Ascending aorta (tissue), 2 donors: ENCODE data around the gene ETFBKMT. TPM values are rescaled to one million over a fixed set of nuclear protein-coding genes. Genes with fewer than 3 reads are reported as not detected.
A peak's percentile ranks its signal among the peaks of the same experiment; 100 is the strongest.
"Not testable (repeated sequence)": the region's sequence is repeated elsewhere in the genome, so short reads cannot be mapped to it uniquely, and the experiment has no call there.

Source experiments
- DNase-seq, 2 donors: peaks; one replicate each; pipeline ENCODE4 v3.0.0-alpha.2; 2019; ENCODE audit warnings: low spot score in 2 of 2
- H3K27ac ChIP-seq, 2 donors: fragments of 200-600 bp; sonication (generic); one replicate each; pipeline ENCODE4 v1.5.1; 2016 to 2017; ENCODE audit warnings: mild to moderate bottlenecking in 1 of 2
- H3K27me3 ChIP-seq: fragments of 200-600 bp; sonication (generic); one replicate; pipeline ENCODE4 v1.5.1; 2017
- H3K36me3 ChIP-seq, 2 donors: fragments of 200-600 bp; sonication (generic); one replicate each; pipeline ENCODE4 v1.5.1; 2016
- H3K4me1 ChIP-seq, 2 donors: fragments of 200-600 bp; sonication (generic); one replicate each; pipeline ENCODE4 v1.5.1; 2016 to 2017; ENCODE audit warnings: mild to moderate bottlenecking in 1 of 2
- H3K4me3 ChIP-seq, 2 donors: fragments of 200-600 bp; sonication (generic); one replicate each; pipeline ENCODE4 v1.5.1; 2016 to 2017; ENCODE audit warnings: mild to moderate bottlenecking in 1 of 2
- H3K9me3 ChIP-seq, 2 donors: fragments of 200-600 bp; sonication (generic); one replicate each; pipeline ENCODE4 v1.5.1; 2016
- CTCF ChIP-seq, 3 experiments: fragments of 200-600 bp in 2 of 3; fragments of 450-650 bp in 1 of 3; sonication (generic) in 2 of 3; IDR thresholded peaks; one replicate each; pipeline ENCODE4 v1.5.1; 2016 to 2019; ENCODE audit warnings: antibody characterized with exemption in 3 of 3, mild to moderate bottlenecking in 1 of 3, moderate library complexity in 1 of 3
- intact Hi-C: fragments of 100-400 bp; cut with DNase I; formaldehyde crosslinking; loops from one replicate; pipeline ENCODE4 v1.15.1; 2023
- total RNA-seq: library from RNA; depleted of rRNA; stranded (reverse); fragments of >200 nt; gene quantifications from one replicate; pipeline ENCODE4 v1.1.0, GENCODE V29; 2016

The ETFBKMT gene
- total RNA-seq, 1 donor from 2014 or later = 0.64 TPM

- intact Hi-C loops = loop anchor here (10.0 kb wide), 1 partner anchor 372 kb away; no protein-coding TSS in a partner anchor
- Histone ChIP-seq H3K4me1 (no peaks in the 10 kb centered on the region), H3K9me3 (peaks cover 12 to 26% of the 10 kb centered on the region in 2 donors), H3K4me3 (no peak overlapping the region), H3K36me3 (peaks cover 5 to 40% of the 10 kb centered on the region in 2 donors), H3K27me3 (no peaks in the 10 kb centered on the region), H3K27ac (no peak overlapping the region)
- DNase-seq = no peak
- TF ChIP-seq CTCF (IDR thresholded peaks at IDR 0.05) = peak; percentile 42 to 55 (median 50)
Observed at GRCh38 chr12:31682136-31682962, 22.9 kb downstream of the ETFBKMT start.

GRCh38 chr12:31685801-31686200 is 26.3 kb downstream of the ETFBKMT start:
- no peaks in the 10 kb centered on the region for H3K4me1 ChIP-seq
- peaks cover 5 to 67% of the 10 kb centered on the region in 2 donors for H3K36me3 ChIP-seq
- intact Hi-C loops = loop anchor here (10.0 kb wide), 1 partner anchor 369 kb away; no protein-coding TSS in a partner anchor
- no peaks in the 10 kb centered on the region for H3K27me3 ChIP-seq
- H3K4me3 ChIP-seq = no peak overlapping the region
- H3K9me3 ChIP-seq = peaks cover 12 to 26% of the 10 kb centered on the region in 2 donors
- no peak for TF ChIP-seq CTCF (IDR thresholded peaks at IDR 0.05)
- DNase-seq = no peak
- no peak overlapping the region for H3K27ac ChIP-seq

GRCh38 chr12:31687101-31687527 is 27.6 kb downstream of the ETFBKMT start:
- Histone ChIP-seq H3K27ac (no peak overlapping the region), H3K9me3 (peaks cover 12 to 26% of the 10 kb centered on the region in 2 donors), H3K27me3 (no peaks in the 10 kb centered on the region), H3K4me3 (no peak overlapping the region), H3K36me3 (peaks cover 8 to 74% of the 10 kb centered on the region in 2 donors), H3K4me1 (no peaks in the 10 kb centered on the region)
- TF ChIP-seq CTCF (IDR thresholded peaks at IDR 0.05) = no peak
- no peak for DNase-seq
- intact Hi-C loops = loop anchor here (10.0 kb wide), 1 partner anchor 368 kb away; no protein-coding TSS in a partner anchor

- not testable (repeated sequence) for H3K4me3 ChIP-seq, H3K27ac ChIP-seq, H3K9me3 ChIP-seq, DNase-seq, H3K27me3 ChIP-seq, H3K4me1 ChIP-seq
- intact Hi-C loops = loop anchor here (10.0 kb wide), 1 partner anchor 365 kb away; no protein-coding TSS in a partner anchor
- H3K36me3 ChIP-seq = peaks cover 12 to 77% of the 10 kb centered on the region in 2 donors
Observed at GRCh38 chr12:31689921-31690320, 30.4 kb downstream of the ETFBKMT start.

- H3K4me3 ChIP-seq = no peak overlapping the region
- TF ChIP-seq CTCF (IDR thresholded peaks at IDR 0.05) = peak in 1 of 3 experiments; percentile 25
- intact Hi-C loops = no loop called here
- no peaks in the 10 kb centered on the region for H3K4me1 ChIP-seq
- H3K27me3 ChIP-seq = no peaks in the 10 kb centered on the region
- DNase-seq = no peak
- no peak overlapping the region for H3K27ac ChIP-seq
- H3K9me3 ChIP-seq = no peaks in the 10 kb centered on the region
- peaks cover 7 to 23% of the 10 kb centered on the region in 2 donors for H3K36me3 ChIP-seq
Observed at GRCh38 chr12:31702047-31702446, 42.6 kb downstream of the ETFBKMT start.

GRCh38 chr12:31705621-31706020 is 46.1 kb downstream of the ETFBKMT start:
- no peak for TF ChIP-seq CTCF (IDR thresholded peaks at IDR 0.05)
- Histone ChIP-seq H3K4me1 (no peaks in the 10 kb centered on the region), H3K4me3 (no peak overlapping the region), H3K27ac (no peak overlapping the region), H3K27me3 (no peaks in the 10 kb centered on the region), H3K36me3 (peaks cover 14 to 26% of the 10 kb centered on the region in 2 donors), H3K9me3 (peaks cover 5 to 20% of the 10 kb centered on the region in 2 donors)
- no peak for DNase-seq
- intact Hi-C loops = no loop called here

- H3K27ac ChIP-seq, H3K27me3 ChIP-seq, DNase-seq, H3K4me1 ChIP-seq, H3K4me3 ChIP-seq, intact Hi-C loops: not testable (repeated sequence)
- Histone ChIP-seq H3K9me3 (peaks cover 5 to 28% of the 10 kb centered on the region in 2 donors), H3K36me3 (peaks cover 11 to 23% of the 10 kb centered on the region in 2 donors)
Observed at GRCh38 chr12:31708118-31708517, 48.6 kb downstream of the ETFBKMT start.
